Measurements from ENCODE around the gene IL23A.

GRCh38 chr12:56346675-56347074 is 8.0 kb downstream of the IL23A start:
- TF ChIP-seq YY1 (IDR thresholded peaks at IDR 0.05; ENCODE audit: insufficient read depth, insufficient read length), result no peak
- no peak for TF ChIP-seq SUZ12 (IDR thresholded peaks at IDR 0.05; ENCODE audit: extremely low read depth, insufficient read depth, insufficient read length)
